Measurements from ENCODE around the gene ZBTB8OS.

- no peak for TF ChIP-seq CTCF (IDR thresholded peaks at IDR 0.05)
- no peak for TF ChIP-seq POLR2A (IDR thresholded peaks at IDR 0.05)
Measured at GRCh38 chr1:32652244-32652962, 2.1 kb upstream of the ZBTB8OS start.
